ENCODE data around the gene ACSF2.

DNA sequence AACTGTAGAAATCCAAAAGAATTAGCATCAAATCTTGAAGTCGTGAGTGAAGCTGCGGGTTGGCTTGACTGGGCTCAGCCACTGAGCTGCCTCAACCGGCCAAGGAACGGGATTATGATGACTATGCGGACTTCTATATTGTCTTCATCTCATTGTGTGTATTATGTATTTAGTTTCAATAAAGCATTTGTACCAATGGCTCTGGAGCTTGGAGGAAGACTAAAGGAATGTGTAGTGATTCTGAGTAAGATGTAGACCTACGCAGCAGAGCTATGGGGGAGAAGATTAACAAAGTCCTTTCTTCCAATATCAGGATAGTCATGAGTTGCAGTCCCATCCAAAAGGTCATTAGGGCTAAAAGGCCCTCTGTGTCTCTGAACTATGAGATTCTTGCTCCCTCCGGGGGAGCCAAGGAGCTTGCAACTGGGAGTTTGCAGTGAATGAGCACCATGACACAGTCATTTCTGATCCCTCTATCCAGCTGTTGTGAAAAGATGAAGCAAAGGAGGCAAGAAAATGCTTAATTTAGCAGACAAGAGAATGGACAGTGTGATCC is 44.7 kb upstream of the ACSF2 start:
- no peak for TF ChIP-seq SIN3A (IDR thresholded peaks at IDR 0.05; ENCODE audit: borderline replicate concordance, low read depth, low read length)
- TF ChIP-seq, protein P1, sequence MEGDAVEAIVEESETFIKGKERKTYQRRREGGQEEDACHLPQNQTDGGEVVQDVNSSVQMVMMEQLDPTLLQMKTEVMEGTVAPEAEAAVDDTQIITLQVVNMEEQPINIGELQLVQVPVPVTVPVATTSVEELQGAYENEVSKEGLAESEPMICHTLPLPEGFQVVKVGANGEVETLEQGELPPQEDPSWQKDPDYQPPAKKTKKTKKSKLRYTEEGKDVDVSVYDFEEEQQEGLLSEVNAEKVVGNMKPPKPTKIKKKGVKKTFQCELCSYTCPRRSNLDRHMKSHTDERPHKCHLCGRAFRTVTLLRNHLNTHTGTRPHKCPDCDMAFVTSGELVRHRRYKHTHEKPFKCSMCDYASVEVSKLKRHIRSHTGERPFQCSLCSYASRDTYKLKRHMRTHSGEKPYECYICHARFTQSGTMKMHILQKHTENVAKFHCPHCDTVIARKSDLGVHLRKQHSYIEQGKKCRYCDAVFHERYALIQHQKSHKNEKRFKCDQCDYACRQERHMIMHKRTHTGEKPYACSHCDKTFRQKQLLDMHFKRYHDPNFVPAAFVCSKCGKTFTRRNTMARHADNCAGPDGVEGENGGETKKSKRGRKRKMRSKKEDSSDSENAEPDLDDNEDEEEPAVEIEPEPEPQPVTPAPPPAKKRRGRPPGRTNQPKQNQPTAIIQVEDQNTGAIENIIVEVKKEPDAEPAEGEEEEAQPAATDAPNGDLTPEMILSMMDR (IDR thresholded peaks at IDR 0.05), result no peak
- TF ChIP-seq EZH2phosphoT487 (IDR thresholded peaks at IDR 0.05; ENCODE audit: borderline replicate concordance, low read depth), result no peak
- TF ChIP-seq, protein P2, sequence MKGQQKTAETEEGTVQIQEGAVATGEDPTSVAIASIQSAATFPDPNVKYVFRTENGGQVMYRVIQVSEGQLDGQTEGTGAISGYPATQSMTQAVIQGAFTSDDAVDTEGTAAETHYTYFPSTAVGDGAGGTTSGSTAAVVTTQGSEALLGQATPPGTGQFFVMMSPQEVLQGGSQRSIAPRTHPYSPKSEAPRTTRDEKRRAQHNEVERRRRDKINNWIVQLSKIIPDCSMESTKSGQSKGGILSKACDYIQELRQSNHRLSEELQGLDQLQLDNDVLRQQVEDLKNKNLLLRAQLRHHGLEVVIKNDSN (IDR thresholded peaks at IDR 0.05; ENCODE audit: borderline replicate concordance, low read depth), result no peak
- no peak for TF ChIP-seq EP300 (IDR thresholded peaks at IDR 0.05; ENCODE audit: borderline replicate concordance in 1 of 2, low read depth in 1 of 2, low read length in 1 of 2)
- TF ChIP-seq, protein P3, sequence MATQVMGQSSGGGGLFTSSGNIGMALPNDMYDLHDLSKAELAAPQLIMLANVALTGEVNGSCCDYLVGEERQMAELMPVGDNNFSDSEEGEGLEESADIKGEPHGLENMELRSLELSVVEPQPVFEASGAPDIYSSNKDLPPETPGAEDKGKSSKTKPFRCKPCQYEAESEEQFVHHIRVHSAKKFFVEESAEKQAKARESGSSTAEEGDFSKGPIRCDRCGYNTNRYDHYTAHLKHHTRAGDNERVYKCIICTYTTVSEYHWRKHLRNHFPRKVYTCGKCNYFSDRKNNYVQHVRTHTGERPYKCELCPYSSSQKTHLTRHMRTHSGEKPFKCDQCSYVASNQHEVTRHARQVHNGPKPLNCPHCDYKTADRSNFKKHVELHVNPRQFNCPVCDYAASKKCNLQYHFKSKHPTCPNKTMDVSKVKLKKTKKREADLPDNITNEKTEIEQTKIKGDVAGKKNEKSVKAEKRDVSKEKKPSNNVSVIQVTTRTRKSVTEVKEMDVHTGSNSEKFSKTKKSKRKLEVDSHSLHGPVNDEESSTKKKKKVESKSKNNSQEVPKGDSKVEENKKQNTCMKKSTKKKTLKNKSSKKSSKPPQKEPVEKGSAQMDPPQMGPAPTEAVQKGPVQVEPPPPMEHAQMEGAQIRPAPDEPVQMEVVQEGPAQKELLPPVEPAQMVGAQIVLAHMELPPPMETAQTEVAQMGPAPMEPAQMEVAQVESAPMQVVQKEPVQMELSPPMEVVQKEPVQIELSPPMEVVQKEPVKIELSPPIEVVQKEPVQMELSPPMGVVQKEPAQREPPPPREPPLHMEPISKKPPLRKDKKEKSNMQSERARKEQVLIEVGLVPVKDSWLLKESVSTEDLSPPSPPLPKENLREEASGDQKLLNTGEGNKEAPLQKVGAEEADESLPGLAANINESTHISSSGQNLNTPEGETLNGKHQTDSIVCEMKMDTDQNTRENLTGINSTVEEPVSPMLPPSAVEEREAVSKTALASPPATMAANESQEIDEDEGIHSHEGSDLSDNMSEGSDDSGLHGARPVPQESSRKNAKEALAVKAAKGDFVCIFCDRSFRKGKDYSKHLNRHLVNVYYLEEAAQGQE (IDR thresholded peaks at IDR 0.05; ENCODE audit: low read depth, low read length), result no peak
- TF ChIP-seq, protein P4, sequence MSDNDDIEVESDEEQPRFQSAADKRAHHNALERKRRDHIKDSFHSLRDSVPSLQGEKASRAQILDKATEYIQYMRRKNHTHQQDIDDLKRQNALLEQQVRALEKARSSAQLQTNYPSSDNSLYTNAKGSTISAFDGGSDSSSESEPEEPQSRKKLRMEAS (IDR thresholded peaks at IDR 0.05; ENCODE audit: low read depth), result no peak
- TF ChIP-seq RFX5 (IDR thresholded peaks at IDR 0.05; ENCODE audit: low read length), result no peak
- no peak for TF ChIP-seq RAD21 (IDR thresholded peaks at IDR 0.05; ENCODE audit: low read length)

Measured in SK-N-SH (cell line).